ENCODE measurements around the gene LRRC56. TPM values are rescaled to one million over a fixed set of nuclear protein-coding genes. Genes with fewer than 3 reads are reported as not detected.

Gene LRRC56
- total and polyA plus RNA-seq, 9 of the 15 experiments (the other 6 are each of a cell fraction or from before 2014, with no cell fraction given): 0.03 to 4.5 (median 1.0) TPM; not detected in 1

DNA sequence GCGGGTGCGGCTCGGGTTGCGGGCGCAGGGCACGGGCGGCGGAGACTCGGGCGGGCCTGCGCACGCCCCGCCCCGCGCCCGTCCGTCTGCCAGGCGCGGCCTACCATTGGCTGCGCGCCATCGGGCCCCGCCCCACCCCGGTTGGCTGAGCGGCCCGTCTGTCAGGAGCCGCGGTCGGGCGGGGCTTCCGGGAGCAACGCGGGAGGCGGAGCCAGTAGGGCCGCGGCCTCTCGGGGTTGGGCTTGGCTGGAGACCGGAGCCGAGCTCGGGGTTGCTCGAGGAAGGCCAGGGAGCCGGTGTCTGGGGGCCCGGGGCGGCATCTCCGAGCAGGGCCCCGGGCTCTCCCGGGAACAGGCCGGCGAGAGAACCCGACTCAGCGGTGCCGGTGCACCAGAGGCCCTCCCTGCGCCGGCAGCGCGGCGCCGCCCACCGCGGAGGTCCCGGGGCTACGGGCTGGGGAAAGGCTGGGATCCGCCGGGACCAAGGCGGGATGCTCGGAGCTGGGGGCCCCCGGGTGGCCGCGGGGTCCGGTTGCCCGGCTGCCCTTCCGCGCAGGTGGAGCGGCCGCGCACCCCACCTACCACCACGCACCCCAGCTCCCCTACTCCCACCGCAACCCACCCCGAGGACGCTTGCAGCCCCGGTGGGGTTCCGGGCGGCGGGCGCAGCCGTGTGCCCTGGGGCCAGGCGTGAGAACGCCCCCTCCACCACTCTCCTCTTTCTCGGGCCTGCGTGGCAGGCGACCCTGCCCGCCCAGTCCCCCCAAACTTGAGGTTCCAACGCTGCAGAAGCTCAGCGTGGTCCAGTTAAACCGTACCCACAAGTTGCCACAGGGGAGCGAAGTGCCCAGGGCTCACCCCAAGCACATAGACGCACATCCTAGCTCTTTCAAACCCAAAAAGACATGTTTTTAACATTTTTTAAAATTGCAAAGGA is 1.5 kb upstream of the LRRC56 start, which contains the start of gene HRAS (continued):
- TF ChIP-seq, protein P1, sequence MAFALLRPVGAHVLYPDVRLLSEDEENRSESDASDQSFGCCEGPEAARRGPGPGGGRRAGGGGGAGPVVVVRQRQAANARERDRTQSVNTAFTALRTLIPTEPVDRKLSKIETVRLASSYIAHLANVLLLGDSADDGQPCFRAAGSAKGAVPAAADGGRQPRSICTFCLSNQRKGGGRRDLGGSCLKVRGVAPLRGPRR (CRISPR knock-in tag; IDR thresholded peaks at IDR 0.05): no peak
- TF ChIP-seq, protein P2, sequence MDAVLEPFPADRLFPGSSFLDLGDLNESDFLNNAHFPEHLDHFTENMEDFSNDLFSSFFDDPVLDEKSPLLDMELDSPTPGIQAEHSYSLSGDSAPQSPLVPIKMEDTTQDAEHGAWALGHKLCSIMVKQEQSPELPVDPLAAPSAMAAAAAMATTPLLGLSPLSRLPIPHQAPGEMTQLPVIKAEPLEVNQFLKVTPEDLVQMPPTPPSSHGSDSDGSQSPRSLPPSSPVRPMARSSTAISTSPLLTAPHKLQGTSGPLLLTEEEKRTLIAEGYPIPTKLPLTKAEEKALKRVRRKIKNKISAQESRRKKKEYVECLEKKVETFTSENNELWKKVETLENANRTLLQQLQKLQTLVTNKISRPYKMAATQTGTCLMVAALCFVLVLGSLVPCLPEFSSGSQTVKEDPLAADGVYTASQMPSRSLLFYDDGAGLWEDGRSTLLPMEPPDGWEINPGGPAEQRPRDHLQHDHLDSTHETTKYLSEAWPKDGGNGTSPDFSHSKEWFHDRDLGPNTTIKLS (IDR thresholded peaks at IDR 0.05; ENCODE audit: borderline replicate concordance, low read depth): no peak
- TF ChIP-seq, protein P3, sequence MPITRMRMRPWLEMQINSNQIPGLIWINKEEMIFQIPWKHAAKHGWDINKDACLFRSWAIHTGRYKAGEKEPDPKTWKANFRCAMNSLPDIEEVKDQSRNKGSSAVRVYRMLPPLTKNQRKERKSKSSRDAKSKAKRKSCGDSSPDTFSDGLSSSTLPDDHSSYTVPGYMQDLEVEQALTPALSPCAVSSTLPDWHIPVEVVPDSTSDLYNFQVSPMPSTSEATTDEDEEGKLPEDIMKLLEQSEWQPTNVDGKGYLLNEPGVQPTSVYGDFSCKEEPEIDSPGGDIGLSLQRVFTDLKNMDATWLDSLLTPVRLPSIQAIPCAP (CRISPR knock-in tag; IDR thresholded peaks at IDR 0.05; ENCODE audit: borderline replicate concordance): no peak
- TF ChIP-seq ZNF444 (CRISPR knock-in tag; IDR thresholded peaks at IDR 0.05) (no peak), ZNF212 (CRISPR knock-in tag; IDR thresholded peaks at IDR 0.05) (no peak), STAG1 (CRISPR knock-in tag; IDR thresholded peaks at IDR 0.05; ENCODE audit: borderline replicate concordance) (no peak), SMAD2 (IDR thresholded peaks at IDR 0.05; ENCODE audit: low read depth, low read length) (no peak), YY1 (IDR thresholded peaks at IDR 0.05; ENCODE audit: borderline replicate concordance in 1 of 3, control insufficient read depth in 1 of 3, extremely low read depth in 1 of 3, insufficient read depth in 3 of 3, insufficient read length in 1 of 3, insufficient replicate concordance in 2 of 3, low read depth in 1 of 3, low read length in 2 of 3) (peak in 2 of 3 experiments; percentile 30 to 50), TAF1 (IDR thresholded peaks at IDR 0.05; ENCODE audit: control insufficient read depth, extremely low read depth, insufficient read depth, low read length, severe bottlenecking) (peak; percentile 61), PHB (CRISPR knock-in tag; IDR thresholded peaks at IDR 0.05) (no peak), FIP1L1 (IDR thresholded peaks at IDR 0.05; ENCODE audit: low read depth, low read length, poor library complexity, severe bottlenecking) (peak; percentile 29)
- TF ChIP-seq, protein P4, sequence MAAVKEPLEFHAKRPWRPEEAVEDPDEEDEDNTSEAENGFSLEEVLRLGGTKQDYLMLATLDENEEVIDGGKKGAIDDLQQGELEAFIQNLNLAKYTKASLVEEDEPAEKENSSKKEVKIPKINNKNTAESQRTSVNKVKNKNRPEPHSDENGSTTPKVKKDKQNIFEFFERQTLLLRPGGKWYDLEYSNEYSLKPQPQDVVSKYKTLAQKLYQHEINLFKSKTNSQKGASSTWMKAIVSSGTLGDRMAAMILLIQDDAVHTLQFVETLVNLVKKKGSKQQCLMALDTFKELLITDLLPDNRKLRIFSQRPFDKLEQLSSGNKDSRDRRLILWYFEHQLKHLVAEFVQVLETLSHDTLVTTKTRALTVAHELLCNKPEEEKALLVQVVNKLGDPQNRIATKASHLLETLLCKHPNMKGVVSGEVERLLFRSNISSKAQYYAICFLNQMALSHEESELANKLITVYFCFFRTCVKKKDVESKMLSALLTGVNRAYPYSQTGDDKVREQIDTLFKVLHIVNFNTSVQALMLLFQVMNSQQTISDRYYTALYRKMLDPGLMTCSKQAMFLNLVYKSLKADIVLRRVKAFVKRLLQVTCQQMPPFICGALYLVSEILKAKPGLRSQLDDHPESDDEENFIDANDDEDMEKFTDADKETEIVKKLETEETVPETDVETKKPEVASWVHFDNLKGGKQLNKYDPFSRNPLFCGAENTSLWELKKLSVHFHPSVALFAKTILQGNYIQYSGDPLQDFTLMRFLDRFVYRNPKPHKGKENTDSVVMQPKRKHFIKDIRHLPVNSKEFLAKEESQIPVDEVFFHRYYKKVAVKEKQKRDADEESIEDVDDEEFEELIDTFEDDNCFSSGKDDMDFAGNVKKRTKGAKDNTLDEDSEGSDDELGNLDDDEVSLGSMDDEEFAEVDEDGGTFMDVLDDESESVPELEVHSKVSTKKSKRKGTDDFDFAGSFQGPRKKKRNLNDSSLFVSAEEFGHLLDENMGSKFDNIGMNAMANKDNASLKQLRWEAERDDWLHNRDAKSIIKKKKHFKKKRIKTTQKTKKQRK (IDR thresholded peaks at IDR 0.05; ENCODE audit: borderline replicate concordance, low read depth, low read length): peak; percentile 49; the same call in 1 of the 2 replicates
